Omental fat pad (tissue), 4 donors: Measurements from ENCODE around the gene CDK5RAP2. TPM values are rescaled to one million over a fixed set of nuclear protein-coding genes. Genes with fewer than 3 reads are reported as not detected.

ENCODE experiments used
- ATAC-seq: fragments of 150-250 bp; one replicate; pipeline ENCODE4 v1.9.1; 2016; ENCODE audit warnings: mild to moderate bottlenecking, moderate library complexity; ENCODE audit not compliant: low FRiP score
- DNase-seq: peaks from one replicate; pipeline ENCODE4 v3.0.0-alpha.2; 2019; ENCODE audit warnings: low spot score
- CTCF ChIP-seq, 3 donors: fragments of 450-650 bp; IDR thresholded peaks; one replicate each; pipeline ENCODE4 v1.5.1; 2016 to 2017; ENCODE audit warnings: antibody characterized with exemption in 3 of 3, mild to moderate bottlenecking in 3 of 3, moderate library complexity in 2 of 3
- total RNA-seq, 4 donors: library from RNA; depleted of rRNA; stranded (reverse); fragments of >200 nt; gene quantifications; one replicate each; pipeline ENCODE4 v1.1.0, GENCODE V29; 2016

Gene CDK5RAP2
- total RNA-seq, 4 donors from 2014 or later = 32.8 to 47.6 (median 39.4) TPM

- DNase-seq (no peak), ATAC-seq (no peak)
- no peak for TF ChIP-seq CTCF (IDR thresholded peaks at IDR 0.05)
Observed at GRCh38 chr9:120439926-120440325, 140.0 kb downstream of the CDK5RAP2 start.

- TF ChIP-seq CTCF (IDR thresholded peaks at IDR 0.05) = no peak
- ATAC-seq (no peak), DNase-seq (no peak)
Observed at GRCh38 chr9:120438836-120439546, 141.0 kb downstream of the CDK5RAP2 start.

- ATAC-seq (no peak), DNase-seq (no peak)
- no peak for TF ChIP-seq CTCF (IDR thresholded peaks at IDR 0.05)
Observed at GRCh38 chr9:120438111-120438510, 141.9 kb downstream of the CDK5RAP2 start.

GRCh38 chr9:120436983-120437475 is 142.9 kb downstream of the CDK5RAP2 start:
- TF ChIP-seq CTCF (IDR thresholded peaks at IDR 0.05) = no peak
- DNase-seq (no peak), ATAC-seq (no peak)

- DNase-seq (no peak), ATAC-seq (no peak)
- TF ChIP-seq CTCF (IDR thresholded peaks at IDR 0.05) = no peak
Observed at GRCh38 chr9:120436446-120436845, 143.5 kb downstream of the CDK5RAP2 start.

GRCh38 chr9:120435091-120435490 is 144.9 kb downstream of the CDK5RAP2 start:
- DNase-seq (no peak), ATAC-seq (no peak)
- no peak for TF ChIP-seq CTCF (IDR thresholded peaks at IDR 0.05)

- ATAC-seq = peak; percentile 76
- DNase-seq = no peak
- TF ChIP-seq CTCF (IDR thresholded peaks at IDR 0.05) = no peak
Observed at GRCh38 chr9:120434532-120434931, 145.4 kb downstream of the CDK5RAP2 start.
